Pons (tissue), 1 donor: ENCODE results near the gene GLI1.
"Not testable (repeated sequence)": the region's sequence is repeated elsewhere in the genome, so short reads cannot be mapped to it uniquely, and the experiment has no call there.

Source experiments
- DNase-seq: peaks from one replicate; pipeline ENCODE4 v3.0.0-alpha.2; 2016; ENCODE audit warnings: low spot score

GLI1 gene

DNA sequence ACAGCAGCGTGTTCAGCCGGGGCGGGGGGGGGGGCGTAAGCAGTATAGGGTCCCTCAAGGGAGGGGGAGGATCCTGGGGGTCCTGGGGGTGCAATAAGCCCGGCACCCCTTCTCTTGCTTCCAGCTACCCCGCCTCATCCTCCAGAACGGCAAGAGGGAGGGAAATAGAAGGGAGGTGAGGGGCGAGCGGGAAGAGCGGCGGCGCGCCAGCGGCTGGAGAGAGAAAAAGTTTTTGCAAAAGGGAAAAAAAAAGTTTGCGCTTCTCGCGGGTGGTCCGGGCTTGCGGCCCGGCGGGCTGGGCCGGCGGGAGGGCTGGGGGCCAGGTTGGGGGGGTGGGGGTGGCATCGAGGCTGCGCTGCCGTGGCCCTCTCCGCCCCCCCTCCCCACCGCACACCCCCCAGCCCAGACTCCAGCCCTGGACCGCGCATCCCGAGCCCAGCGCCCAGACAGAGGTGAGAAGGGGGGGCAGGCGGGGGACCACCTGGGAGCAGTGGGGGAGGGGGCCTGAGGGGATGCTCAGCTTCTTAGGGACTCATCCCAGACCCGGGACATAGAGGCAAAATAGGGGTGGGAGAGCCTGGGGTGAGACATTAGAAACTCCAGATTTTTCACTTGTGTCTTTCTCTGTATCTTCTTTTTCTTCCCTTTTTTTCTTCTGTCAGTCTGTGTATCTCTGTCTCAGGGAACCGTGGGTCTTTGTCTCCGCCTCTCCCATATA is at the start of gene GLI1:
TSS of gene GLI1 (plus strand) at position 36 of the 718 bp plus-strand sequence. CDS start 3,907 bp downstream, outside the sequence.
- no peak for DNase-seq

DNA sequence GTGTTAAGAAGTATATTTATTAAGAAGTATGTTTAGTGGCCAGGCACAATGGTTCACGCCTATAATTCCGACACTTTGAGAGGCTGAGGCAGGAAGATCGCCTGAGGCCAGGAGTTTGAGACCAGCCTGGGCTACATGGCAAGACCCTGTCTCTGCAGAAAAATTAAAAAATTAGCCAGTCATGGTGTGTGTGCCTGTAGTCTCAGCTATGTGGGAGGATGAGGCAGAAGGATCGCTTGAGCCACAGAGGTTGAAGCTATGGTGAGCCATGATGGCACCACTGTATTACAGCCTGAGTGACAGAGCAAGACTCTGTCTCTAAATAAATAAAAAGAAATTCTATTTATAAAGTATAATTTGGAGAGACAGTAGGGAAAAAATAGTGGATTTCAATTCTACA is 49.1 kb upstream of the GLI1 start:
- no peak for DNase-seq

DNA sequence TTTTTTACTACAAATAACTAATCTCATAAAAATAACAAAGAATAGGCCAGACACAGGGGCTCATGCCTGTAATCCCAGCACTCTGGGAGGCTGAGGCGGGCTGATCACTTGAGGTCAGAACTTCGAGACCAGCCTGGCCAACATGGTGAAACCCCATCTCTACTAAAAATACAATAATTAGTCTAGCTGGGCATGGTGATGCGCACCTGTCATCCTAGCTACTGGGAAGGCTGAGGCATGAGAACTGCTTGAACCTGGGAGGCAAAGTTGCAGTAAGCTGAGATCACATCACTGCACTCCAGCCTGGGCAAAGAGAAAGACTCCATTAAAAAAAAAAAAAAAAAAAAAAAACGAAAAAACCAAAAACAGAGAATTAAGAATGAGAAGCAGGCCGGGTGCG is 45.4 kb upstream of the GLI1 start:
- not testable (repeated sequence) for DNase-seq

DNA sequence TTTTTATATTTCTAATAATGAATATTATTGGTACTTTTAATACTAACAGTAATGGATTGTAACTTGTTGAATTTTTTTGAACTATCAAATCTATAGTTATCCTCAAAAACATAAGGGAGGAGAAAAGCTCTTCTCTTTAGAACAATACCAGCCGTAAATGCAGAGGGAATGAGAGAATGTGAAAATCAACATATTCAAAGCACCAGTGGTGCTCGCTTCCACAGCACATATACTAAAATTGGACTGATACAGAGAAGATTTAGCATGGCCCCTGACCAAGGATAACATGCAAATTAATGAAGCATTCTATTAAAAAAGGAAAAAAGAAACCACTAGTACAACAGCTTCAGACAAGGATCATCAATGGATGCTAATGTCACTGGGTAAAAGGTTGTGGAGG is 44.5 kb upstream of the GLI1 start:
- DNase-seq: no peak

DNA sequence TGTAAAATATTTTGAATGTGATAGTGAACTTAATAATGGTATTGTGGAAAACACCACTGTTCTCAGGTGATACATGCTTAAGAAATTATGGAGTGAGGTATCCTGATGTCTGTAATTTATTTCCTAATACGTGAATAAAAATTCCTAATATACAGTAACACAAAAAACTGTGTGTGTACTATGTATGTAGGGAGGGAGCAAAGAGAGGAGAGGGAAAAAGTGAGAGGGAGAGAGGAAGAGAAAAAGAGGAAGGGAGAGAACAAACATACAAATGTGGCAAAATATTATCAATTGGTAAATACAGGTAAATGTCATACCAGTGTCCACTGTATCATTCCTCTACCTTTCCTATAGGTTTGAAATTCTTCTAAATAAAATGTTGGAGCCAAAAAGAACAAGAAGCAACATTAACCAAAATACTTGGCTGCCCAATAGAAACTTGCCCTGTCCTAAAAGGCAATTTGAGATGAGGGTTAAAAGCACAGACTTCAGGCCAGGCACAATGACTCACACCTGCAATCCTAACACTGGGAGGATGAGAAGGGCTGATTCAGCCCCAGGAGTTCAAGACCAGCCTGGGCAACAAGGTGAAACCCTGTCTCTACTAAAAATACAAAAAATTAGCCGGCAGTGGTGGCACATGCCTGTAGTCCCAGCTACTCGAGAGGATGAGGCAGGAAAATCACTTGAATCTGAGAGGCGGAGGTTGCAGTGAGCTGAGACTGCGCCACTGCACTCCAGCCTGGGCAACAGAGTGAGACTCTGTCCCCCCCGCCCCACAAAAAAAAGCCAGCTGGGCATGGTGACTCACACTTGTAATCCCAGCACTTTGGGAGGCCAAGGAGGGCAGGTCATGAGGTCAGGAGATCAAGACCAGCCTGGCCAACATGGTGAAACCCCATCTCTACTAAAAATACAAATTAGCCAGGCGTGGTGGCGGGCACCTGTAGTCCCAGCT is 43.3 kb upstream of the GLI1 start:
- DNase-seq: no peak

DNA sequence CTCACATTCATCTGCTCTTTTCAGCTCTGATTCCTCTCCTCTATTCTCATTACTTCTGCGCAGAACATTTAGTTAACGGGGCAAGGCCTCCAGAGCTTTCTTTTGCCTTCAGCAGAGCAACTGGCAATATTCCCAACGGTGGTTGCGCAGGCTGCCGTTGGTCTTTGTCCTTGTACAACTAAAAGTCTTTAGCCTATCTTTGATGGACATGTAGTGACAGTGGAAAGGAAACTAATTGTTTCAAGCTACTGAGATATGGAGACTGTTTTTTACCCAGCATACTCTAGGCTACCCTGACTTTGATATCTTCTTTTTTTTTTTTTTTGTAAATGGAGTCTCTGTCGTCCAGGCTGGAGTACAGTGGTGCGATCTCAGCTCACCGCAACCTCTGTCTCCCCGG is 41.3 kb upstream of the GLI1 start:
- DNase-seq: no peak

DNA sequence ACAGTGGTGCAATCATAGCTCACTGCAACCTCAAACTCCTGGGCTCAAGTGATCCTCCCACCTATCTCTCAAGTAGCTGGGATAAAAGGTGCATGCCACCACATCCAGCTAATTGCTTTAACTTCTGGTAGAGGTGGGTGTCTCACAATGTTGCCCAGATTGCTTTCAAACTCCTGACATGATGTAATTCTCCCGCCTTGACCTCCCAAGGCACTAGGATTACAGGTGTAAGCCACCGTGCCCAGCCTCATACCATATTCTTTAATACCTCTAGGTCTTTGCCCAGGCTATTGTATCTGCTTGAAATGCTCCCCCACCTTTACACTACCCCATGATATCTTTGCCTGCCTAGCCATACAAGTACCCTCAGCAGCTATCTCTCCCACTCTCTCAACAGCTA is 40.1 kb upstream of the GLI1 start:
- no peak for DNase-seq

DNA sequence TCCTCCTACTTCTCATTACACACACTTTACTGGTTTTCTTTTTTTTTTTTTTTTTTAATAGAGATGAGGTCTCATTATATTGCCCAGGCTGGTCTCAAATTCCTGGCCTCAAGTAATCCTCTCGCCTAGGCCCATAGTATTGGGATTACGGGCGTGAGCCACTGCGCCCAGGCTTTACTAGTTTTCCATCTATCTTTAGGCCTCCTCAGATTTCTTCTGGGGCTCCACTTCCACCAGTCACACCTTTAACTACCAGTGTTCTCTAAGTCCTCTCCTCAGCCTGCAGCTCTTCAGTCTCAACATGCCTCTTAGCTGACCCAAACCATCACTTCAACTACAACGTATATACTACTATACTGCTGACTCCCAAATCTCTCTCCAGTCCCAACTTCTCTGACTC is 39.1 kb upstream of the GLI1 start:
- DNase-seq: no peak

DNA sequence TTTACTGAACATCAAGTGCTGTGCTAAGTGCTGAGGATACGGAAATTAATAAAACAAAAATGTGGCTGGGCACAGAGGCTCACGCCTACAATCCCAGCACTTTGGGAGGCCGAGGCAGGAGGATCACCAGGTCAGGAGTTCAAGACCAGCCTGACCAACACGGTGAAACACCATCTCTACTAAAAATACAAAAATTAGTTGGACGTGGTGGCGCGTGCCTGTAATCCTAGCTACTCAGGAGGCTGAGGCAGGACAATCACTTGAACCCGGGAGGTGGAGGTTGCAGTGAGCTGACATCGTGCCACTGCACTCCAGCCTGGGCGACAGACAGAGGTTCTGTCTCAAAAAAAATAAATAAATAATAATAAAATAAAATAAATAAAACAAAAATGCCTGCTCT is 32.6 kb upstream of the GLI1 start:
- DNase-seq: not testable (repeated sequence)

DNA sequence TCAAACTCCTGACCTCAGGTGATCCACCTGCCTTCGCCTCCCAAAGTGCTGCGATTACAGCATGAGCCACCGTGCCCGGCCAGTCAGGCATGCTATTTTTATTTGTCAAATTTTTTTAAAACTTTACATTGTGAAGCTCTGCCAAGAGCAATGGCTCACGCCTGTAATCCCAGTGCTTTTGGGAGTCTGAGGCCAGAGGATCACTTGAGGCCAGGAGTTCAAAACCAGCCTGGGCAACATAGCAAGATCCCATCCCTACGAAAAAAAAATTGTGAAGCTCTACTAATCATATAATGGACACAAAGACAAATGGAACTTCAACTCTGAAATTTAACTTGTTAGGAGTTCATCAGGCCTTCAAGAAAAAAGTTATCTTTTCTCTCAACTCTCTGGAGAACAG is 30.6 kb upstream of the GLI1 start:
- no peak for DNase-seq

DNA sequence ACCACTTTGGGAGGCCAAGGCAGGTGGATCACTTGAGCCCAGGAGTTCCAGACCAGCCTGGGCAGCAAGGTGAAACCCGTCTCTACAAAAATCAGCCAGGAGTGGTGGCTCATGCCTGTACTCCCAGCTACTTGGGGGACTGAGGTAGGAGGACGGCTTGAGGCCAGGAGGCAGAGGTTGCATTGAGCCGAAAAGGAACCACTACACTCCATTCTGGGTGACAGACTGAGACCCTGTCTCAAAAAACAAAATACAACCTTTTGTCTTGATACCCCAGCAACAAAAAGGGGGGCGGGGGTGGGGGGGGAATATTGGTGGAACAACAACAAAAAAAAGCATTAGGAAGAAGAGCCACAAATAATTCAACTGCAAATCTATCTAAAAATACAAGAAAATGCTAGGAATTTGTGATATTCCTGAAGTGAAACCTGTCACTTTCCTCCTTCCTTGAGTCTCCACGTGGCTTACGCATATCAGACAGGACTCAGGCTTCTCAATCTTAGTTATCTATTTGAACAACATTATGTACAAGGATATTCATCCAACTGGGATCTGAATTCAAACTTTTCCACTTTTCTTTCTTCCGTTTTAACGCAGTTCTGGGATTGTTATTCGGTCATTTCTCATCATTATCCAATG is 30.0 kb upstream of the GLI1 start:
- DNase-seq: no peak

DNA sequence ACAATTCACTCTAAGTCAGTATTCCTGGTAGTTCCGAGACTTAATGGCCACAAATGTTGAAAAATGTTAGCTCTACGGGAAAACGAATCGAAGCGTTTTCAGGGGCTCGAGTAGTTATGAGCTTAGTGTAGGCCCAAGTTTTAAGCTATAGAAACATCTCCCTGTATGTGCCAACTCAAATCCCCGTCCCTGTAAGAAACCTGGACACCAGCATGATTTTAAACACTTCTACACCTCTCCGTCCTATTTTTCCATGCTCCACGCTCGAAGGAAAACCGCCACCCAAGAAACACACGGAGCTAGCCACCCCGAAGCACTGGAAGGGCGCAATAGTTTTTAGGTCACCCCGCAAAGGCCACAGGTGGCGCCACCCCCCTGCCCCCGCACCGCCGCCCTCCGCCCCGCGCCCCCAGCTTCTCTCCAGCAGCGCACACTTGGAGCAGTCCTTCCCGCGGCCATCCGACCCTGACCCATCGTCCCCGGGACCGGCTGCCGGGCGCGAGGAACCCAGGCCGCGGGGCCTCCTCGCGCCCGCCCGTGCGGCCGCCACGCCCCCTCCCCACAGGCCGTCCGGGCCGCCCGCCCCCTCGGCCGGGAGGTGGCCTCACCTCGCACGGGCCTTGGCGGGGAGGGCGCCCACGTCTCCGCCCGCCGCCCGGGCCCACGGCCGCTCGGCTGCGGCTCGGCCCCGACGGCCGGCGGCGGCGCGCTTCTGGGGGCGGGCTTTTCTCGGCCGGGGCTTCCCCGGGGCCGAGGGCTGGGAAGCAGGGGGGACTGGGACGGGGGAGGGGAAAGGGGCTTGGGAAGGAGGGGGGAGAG is 29.3 kb upstream of the GLI1 start:
- peak; percentile 30 for DNase-seq

DNA sequence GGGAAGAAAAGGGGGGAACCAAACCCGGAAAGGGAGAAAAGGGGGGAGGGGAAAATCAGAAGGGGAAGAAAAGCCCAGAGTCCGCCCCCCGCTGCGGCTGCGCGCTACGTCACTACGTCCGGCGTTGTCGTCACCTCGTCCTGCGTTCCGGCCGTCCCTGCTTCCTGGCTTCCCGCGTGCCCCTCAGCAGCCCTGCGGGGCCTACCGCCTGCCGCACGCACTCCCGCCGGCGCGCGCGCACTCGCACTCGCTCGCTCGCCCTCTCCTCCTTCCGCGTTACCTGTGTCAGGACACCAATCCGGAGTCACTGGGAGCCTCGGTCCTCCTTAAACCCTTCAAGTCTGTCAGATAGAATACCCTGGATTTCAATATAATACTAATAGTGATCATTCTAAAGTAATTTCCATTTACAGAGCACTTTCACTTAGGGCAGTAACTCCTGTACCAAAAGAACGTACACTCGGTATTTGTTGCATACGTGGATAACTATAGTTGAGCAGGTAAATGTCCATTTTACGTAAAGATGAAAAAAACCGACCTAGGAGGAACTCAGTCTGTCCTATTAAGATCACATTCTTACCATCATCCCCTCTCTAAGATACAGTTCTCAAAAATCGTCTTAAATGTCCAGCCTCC is 28.5 kb upstream of the GLI1 start, which contains the start of gene R3HDM2:
TSS of gene R3HDM2 (minus strand) at position 113 of the 636 bp plus-strand sequence. CDS start 120,615 bp downstream, outside the sequence.
- peak; percentile 90 for DNase-seq

DNA sequence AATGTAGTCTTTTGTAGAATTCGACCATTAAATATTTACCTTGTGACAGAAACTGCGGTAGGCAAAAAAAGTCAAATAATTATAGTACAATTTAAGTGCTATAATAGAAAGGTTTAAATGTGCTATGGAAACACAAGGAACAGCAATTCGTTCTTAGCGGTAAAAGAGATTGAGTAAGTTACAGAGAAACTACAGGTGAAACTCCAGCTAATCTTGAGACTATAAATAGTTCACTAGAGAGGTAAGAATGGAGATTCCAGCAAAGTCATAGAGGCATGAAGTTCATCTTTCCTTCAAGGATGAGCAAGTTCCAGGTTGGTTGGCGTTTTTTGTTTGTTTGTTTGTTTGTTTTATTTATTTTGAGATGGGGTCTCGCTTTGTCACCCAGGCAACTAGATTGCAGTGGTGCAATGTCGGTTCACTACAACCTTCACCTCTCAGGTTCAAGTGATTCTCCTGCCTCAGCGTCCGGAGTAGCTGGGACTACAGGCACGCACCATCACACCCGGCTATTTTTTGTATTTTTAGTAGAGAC is 27.9 kb upstream of the GLI1 start:
- no peak for DNase-seq

DNA sequence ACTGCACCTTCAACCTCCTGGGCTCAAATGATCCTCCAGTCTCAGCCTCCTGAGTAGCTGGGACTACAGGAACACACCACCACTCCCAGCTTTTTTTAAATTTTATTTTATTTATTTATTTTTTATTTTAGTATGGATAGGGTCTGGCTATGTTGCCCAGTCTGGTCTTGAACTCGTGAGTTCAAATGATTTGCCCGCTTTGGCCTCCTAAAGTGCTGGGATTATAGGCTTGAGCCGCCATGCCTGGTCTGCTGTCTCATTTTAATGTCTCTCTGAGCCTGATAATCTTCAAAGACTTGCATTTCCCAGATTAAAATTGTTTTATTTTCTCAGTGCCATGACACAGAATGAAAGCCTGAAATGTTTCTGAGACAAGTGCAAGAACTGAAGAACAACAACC is 26.2 kb upstream of the GLI1 start:
- no peak for DNase-seq

DNA sequence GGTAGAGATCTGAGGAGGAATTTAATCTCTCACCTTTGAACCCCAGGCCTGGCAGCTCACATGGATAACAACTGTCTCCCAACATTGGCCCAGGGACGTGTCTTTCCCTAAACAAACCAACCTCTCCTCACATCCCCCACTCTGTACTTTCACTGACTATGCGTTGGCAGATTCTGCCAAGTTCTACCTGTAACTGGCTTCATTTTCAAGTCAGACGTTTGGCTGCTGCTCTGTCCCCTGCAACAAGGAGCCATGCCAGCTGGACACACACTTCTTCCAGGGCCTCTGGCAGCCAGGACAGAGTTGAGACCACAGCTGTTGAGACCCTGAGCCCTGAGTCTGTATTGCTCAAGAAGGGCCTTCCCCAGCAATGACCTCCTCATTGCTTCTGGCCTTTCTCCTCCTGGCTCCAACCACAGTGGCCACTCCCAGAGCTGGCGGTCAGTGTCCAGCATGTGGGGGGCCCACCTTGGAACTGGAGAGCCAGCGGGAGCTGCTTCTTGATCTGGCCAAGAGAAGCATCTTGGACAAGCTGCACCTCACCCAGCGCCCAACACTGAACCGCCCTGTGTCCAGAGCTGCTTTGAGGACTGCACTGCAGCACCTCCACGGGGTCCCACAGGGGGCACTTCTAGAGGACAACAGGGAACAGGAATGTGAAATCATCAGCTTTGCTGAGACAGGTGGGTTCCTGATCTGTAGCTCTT is 24.9 kb upstream of the GLI1 start, which contains the start of gene INHBC:
TSS of gene INHBC (plus strand) at position 268 of the 707 bp plus-strand sequence. CDS start at position 371, 103 bp downstream.
- DNase-seq: no peak

DNA sequence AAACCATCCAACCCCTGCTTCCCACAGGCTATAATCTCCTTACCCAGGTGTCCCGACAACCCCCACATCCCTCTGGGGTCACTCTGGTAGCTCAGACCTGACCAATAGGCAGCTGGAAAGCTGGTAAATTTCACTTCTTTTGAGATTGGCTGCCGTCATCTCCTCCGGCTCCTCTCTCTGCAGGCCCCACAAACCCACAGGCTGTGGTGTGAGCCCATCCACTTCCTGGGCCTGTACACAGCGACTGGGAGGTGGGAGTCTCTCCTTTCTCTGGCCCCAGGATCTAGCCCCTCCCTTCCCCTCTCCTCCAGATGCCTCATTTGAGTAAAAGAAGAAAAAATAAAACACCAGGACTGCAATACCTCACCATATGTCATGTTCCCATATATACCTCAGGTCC is 24.3 kb upstream of the GLI1 start:
- DNase-seq: no peak

DNA sequence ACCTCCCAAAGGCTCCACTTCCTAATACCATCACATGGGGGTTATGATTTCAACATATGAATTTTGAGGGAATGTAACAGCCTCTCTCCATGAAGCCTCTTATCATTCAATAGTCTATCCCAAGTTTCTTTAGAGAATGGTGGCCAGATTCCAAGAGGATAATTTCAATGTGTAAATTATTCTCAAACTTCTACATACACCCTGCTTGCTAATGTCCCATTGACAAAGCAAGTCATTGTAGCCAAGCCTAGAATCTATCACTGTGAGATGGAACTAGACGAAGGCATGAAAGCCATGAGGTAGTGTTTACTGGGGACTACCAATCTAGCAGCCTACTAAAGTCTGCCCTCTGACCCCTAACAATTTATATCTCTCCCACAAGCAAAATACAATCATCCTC is 21.2 kb upstream of the GLI1 start:
- no peak for DNase-seq

DNA sequence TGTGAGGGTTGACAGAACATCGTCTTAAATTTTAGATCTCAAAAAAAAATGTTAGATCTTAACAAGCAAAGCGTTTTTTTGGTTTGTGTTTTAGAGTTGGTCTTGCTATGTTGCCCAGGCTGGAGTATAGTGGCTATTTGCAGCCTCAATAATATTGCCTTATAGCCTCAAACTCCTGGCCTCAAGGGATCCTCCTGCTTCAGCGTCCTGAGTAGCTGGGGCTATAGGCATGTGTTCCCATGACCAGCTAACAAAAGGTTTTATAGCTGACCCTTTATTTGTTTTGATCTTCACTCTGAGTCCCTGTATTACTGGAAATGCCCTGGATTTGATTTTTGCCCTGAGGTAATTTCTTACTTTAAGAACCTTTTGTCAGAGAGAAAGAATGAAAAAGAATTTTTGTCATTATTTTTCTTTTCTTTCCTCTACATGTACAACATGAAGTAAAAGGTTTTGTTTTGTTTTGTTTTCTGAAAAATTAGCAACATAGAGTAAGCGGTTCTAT is 19.8 kb upstream of the GLI1 start:
- no peak for DNase-seq

DNA sequence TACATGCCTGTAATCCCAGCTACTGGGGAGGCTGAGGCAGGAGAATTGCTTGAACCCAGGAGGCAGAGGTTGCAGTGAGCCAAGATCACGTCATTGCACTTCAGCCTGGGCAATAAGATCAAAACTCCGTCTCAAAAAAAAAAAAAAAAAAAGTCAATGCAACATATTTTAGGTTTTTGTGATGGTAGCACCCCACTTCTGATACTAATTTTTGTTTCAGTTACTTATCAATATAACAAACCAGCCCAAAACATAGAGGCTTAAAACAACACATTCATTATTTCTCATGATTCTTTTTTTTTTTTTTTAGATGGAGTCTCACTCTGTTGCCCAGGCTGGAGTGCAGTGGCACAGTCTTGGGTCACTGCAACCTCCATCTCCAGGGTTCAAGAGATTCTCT is 18.2 kb upstream of the GLI1 start:
- not testable (repeated sequence) for DNase-seq
